Heart right ventricle (tissue), 16 donors: ENCODE data around the gene STK38L. TPM values are rescaled to one million over a fixed set of nuclear protein-coding genes. Genes with fewer than 3 reads are reported as not detected.

Experiments
- ATAC-seq, 8 donors: fragments of 200-7000 bp; cut with Tn5 transposase; one replicate each; pipeline ENCODE4 v1.9.1; 2020; ENCODE audit warnings: mild to moderate bottlenecking in 8 of 8, moderate library complexity in 8 of 8, moderate number of reproducible peaks in 1 of 8
- DNase-seq, 2 donors: peaks; one replicate each; pipeline ENCODE4 v3.0.0-alpha.2; 2020
- H3K27ac ChIP-seq, 10 donors: fragments of 200-600 bp; sonication (generic) in 2 of 10; one replicate each; pipeline versions ENCODE4 v1.5.0 to v1.8.0; 2020 to 2022; ENCODE audit warnings: mild to moderate bottlenecking in 3 of 10
- H3K27me3 ChIP-seq, 7 donors: fragments of 200-600 bp; one replicate each; pipeline ENCODE4 v1.8.0; 2021 to 2022; ENCODE audit warnings: mild to moderate bottlenecking in 2 of 7
- H3K36me3 ChIP-seq, 9 donors: fragments of 200-600 bp; sonication (generic) in 1 of 9; one replicate each; pipeline versions ENCODE4 v1.5.0 to v1.8.0; 2020 to 2022; ENCODE audit warnings: mild to moderate bottlenecking in 2 of 9
- H3K4me1 ChIP-seq, 9 donors: fragments of 200-600 bp; sonication (generic) in 1 of 9; one replicate each; pipeline versions ENCODE4 v1.5.0 to v1.8.0; 2020 to 2022; ENCODE audit warnings: mild to moderate bottlenecking in 4 of 9
- H3K4me3 ChIP-seq, 10 donors: fragments of 200-600 bp; sonication (generic) in 2 of 10; one replicate each; pipeline versions ENCODE4 v1.5.0 to v1.8.0; 2020 to 2022; ENCODE audit warnings: mild to moderate bottlenecking in 7 of 10, moderate library complexity in 2 of 10
- H3K9me3 ChIP-seq, 11 donors: fragments of 200-600 bp in 10 of 11; sonication (generic) in 2 of 11; one replicate each; pipeline versions ENCODE4 v1.5.0 to v1.8.0; 2013 to 2022; ENCODE audit warnings: mild to moderate bottlenecking in 2 of 11, control low read depth in 1 of 11, moderate library complexity in 1 of 11
- WGBS, 2 donors: extraction: QIAGEN DNeasy Blood & Tissue Kit; methylation state at CpG; one replicate each; pipeline ENCODE4 v1.1.7; 2013; ENCODE audit warnings: inconsistent platforms in 1 of 2; 5-methylcytosine and 5-hydroxymethylcytosine counted together
- intact Hi-C, 10 donors: fragments of 100-400 bp; cut with DNase I; formaldehyde crosslinking; loops; one replicate each; pipeline versions ENCODE4 v1.11.1 to v1.14.2; 2022
- polyA plus RNA-seq, 2 donors: library from polyadenylated mRNA; stranded (reverse); fragments of 200-250 nt; gene quantifications; one replicate each; pipeline ENCODE4 v1.2.3, GENCODE V29; 2013
- total RNA-seq, 10 donors: library from RNA; stranded (reverse); fragmentation: NEBNext Ultra II Directional in 3 of 10; extraction: Animal tissue kit (Norgen Biotek cat#: 25700) in 3 of 10; gene quantifications; one replicate each; pipeline versions ENCODE4 v1.2.1 to v1.2.4, GENCODE V29; 2021 to 2023
- TF ChIP-seq, protein P1 (sequence below), 9 donors: fragments of 200-600 bp; sonication (generic) in 2 of 9; IDR thresholded peaks; one replicate each; pipeline versions ENCODE4 v1.5.0 to v1.8.0; 2021 to 2022; ENCODE audit warnings: antibody characterized with exemption in 9 of 9, mild to moderate bottlenecking in 5 of 9, moderate library complexity in 1 of 9
- donor health status: Arrhythmogenic right ventricular cardiomyopathy.
- donor health status: ischemic (EF 13 %, LVEDD 7.1; RV severe dilation, severe dysfunction).
- donor health status: healthy with polysubstance abuse.
- donor health status: DM: no; HTN: yes; CAD: no.
- donor health status: DM: no; HTN: no; CAD: no.
- donor health status: ischemic (EF 25% LVEDD 6.9; RV normal size, moderate dysfunction).
- donor health status: ischemic (EF 25% LVEDD 5.7; RV mildly dilated, moderate dysfunction).
- donor health status: healthy.
- donor health status: DM: yes; HTN: yes; CAD: no.
- donor health status: Ischemic cardiomyopathy.
- donor health status: ischemic (EF 35%, LVEDD 5.7; RV mildly dilated, moderate dysfunction).
- donor health status: nonischemic (EF 11% LVEDD 7.7; RV severe dilation, severe dysfunction).
- donor health status: DM: yes; HTN: yes; CAD: no.
- donor health status: PGD.
- donor health status: ischemic (EF 29% LVEDD 5.4; RV normal size, mild dysfunction).
- donor health status: nonischemic (EF 23%, LVEDD 6.1; RV moderate dilation, normal function).

The STK38L gene
- total and polyA plus RNA-seq, 12 donors, result 9.5 to 165 (median 82.5) TPM

DNA sequence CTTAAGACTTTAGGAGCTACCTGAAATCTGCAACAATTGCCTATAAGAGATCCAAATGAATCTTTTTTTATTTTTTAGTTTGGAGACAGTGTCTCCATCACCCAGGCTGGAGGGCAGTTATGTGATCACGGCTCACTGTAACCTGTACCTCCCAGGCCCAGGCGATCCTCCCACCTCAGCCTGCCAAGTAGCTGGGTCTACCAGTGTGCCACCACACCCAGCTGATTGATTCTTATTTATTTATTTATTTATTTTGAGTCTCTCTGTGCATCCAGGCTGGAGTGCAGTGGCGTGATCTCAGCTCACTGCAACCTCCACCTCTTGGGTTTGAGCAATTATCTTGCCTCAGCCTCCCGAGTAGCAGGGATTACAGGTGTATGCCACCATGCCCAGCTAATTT is 26.1 kb downstream of the STK38L start:
- Histone ChIP-seq H3K4me3 (no peak overlapping the region), H3K27ac (peak overlapping the region in 1 of 10 donors; percentile 21), H3K36me3 (peaks cover 0 to 8% (median 0%) of the 10 kb centered on the region in 9 donors), H3K4me1 (peaks cover 16 to 59% (median 36%) of the 10 kb centered on the region in 9 donors), H3K9me3 (peaks cover 0 to 17% (median 0%) of the 10 kb centered on the region in 11 donors), H3K27me3 (no peaks in the 10 kb centered on the region)
- intact Hi-C loops, result no loop called here
- ATAC-seq (peak in 2 of 8 donors; percentile 38 to 53), DNase-seq (no peak)
- TF ChIP-seq, protein P1, sequence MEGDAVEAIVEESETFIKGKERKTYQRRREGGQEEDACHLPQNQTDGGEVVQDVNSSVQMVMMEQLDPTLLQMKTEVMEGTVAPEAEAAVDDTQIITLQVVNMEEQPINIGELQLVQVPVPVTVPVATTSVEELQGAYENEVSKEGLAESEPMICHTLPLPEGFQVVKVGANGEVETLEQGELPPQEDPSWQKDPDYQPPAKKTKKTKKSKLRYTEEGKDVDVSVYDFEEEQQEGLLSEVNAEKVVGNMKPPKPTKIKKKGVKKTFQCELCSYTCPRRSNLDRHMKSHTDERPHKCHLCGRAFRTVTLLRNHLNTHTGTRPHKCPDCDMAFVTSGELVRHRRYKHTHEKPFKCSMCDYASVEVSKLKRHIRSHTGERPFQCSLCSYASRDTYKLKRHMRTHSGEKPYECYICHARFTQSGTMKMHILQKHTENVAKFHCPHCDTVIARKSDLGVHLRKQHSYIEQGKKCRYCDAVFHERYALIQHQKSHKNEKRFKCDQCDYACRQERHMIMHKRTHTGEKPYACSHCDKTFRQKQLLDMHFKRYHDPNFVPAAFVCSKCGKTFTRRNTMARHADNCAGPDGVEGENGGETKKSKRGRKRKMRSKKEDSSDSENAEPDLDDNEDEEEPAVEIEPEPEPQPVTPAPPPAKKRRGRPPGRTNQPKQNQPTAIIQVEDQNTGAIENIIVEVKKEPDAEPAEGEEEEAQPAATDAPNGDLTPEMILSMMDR (IDR thresholded peaks at IDR 0.05), result no peak
- 97% methylated on average over 4 of the region's 4 CpGs for WGBS, 2 donors

DNA sequence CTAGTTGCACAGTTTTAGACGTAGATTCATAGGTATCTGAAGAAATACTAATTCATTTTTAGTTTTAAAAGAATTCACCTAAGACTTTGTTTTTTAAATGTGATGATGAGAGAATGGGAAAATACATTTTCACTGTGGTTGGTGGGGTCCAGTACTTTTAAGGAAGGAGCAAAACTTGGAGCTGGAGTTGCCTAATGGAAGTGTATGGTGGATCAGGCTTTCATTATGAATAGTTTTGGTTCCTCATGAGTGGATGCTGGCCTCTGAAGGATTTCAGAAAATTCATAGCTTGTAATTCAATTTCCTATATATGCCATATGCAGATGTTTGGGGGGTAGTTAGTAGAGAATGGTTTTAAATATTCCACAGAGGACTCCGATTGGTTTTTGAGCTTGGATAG is 27.1 kb downstream of the STK38L start:
- ATAC-seq (no peak), DNase-seq (no peak)
- no peaks in the 10 kb centered on the region for H3K27me3 ChIP-seq
- peak overlapping the region in 5 of 10 donors; percentile 64 to 83 (median 74) for H3K27ac ChIP-seq
- peaks cover 16 to 64% (median 44%) of the 10 kb centered on the region in 9 donors for H3K4me1 ChIP-seq
- peaks cover 0 to 17% (median 0%) of the 10 kb centered on the region in 11 donors for H3K9me3 ChIP-seq
- TF ChIP-seq, protein P1 (IDR thresholded peaks at IDR 0.05), result no peak
- H3K4me3 ChIP-seq, result no peak overlapping the region
- peaks cover 0 to 8% (median 0%) of the 10 kb centered on the region in 9 donors for H3K36me3 ChIP-seq
- 93 to 96% methylated on average over 2 of the region's 2 CpGs for WGBS, 2 donors
- intact Hi-C loops, result no loop called here

DNA sequence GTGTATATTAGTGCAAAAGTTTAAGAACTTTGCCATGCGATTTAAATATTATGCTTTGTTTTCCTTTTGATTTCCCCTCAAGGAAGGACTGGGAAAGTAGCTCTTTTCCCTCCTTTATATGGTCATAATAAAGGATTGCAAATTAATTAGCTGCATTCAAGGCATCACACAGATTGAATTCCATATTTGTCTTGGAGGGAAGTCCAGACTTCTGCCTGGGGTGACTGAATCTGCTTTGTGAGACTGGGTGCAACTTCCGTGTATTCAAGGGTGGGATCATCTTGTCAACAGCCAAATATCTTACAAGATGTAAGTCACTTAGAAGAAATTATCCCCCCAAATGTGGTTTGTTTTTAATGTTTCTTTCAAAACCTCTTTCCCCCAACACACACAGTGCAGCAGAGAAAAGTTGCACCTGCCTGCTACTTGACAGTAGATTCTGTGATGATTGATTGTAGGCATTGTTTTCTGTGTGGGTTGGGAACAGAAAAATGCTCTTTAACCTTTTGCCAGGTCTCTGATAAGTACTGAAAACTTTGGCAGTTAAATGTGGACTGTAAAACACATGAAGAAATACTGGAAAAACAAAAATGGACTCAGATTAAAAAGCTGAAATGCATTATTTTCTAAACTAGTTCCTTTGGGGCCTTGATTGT is 28.4 kb downstream of the STK38L start:
- Histone ChIP-seq H3K4me3 (peak overlapping the region in 1 of 10 donors; percentile 14), H3K27me3 (no peaks in the 10 kb centered on the region), H3K9me3 (peaks cover 0 to 13% (median 0%) of the 10 kb centered on the region in 11 donors), H3K4me1 (peaks cover 16 to 74% (median 57%) of the 10 kb centered on the region in 9 donors), H3K36me3 (peaks cover 0 to 5% (median 0%) of the 10 kb centered on the region in 9 donors), H3K27ac (peak overlapping the region; percentile 18 to 83 (median 71))
- DNase-seq (no peak), ATAC-seq (peak in 7 of 8 donors; percentile 31 to 77 (median 61))
- intact Hi-C loops, result loop anchor here in 1 of 10 donors (2.0 kb wide), 1 partner anchor 28 kb away; the partner anchor contains the start of gene STK38L
- 25 to 28% methylated on average over 2 of the region's 2 CpGs for WGBS, 2 donors
- TF ChIP-seq, protein P1 (IDR thresholded peaks at IDR 0.05), result no peak

DNA sequence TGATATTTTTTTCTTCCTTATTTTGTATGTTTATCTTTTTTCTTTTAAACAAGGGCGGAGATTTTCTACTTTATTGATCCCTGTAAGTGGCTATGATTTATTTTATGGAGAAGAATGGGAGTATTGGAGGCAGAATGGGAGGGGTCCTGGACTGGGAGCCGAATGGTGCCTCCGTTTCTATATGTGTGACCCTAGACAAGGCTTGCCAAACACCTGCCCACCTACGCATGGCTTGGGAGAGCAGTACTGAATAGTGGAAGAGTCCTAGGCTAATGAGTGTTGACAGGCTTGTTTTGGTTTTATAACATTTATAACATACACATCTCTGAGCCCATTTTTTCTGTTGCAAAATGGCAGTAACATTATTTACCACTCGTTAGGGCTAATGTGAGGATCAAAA is 29.0 kb downstream of the STK38L start:
- peaks cover 20 to 80% (median 63%) of the 10 kb centered on the region in 9 donors for H3K4me1 ChIP-seq
- TF ChIP-seq, protein P1 (IDR thresholded peaks at IDR 0.05), result no peak
- no peaks in the 10 kb centered on the region for H3K27me3 ChIP-seq
- no peak for DNase-seq
- H3K27ac ChIP-seq, result peak overlapping the region in 9 of 10 donors; percentile 18 to 83 (median 73)
- peaks cover 0 to 11% (median 0%) of the 10 kb centered on the region in 11 donors for H3K9me3 ChIP-seq
- no peak for ATAC-seq
- intact Hi-C loops, result loop anchor here in 1 of 10 donors (2.0 kb wide), 1 partner anchor 28 kb away; the partner anchor contains the start of gene STK38L
- peaks cover 0 to 5% (median 0%) of the 10 kb centered on the region in 9 donors for H3K36me3 ChIP-seq
- 80 to 83% methylated on average over 5 of the region's 5 CpGs for WGBS, 2 donors
- peak overlapping the region in 1 of 10 donors; percentile 1 for H3K4me3 ChIP-seq
